ENCODE measurements around the gene BBS2. TPM values are rescaled to one million over a fixed set of nuclear protein-coding genes. Genes with fewer than 3 reads are reported as not detected.

Gene BBS2
- total and polyA plus RNA-seq, 2 of the 4 experiments (the other 2 are of a cell fraction) = 18.6 to 32.3 TPM

GRCh38 chr16:56470666-56471065 is 49.2 kb downstream of the BBS2 start:
- Histone ChIP-seq H3K23ac (ENCODE audit: low read depth, low read length) (no peak overlapping the region), H2AK9ac (replicated peaks; ENCODE audit: low read depth, low read length, poor library complexity) (no peak overlapping the region), H3K18ac (ENCODE audit: low read depth, low read length) (no peak overlapping the region), H3K4me2 (ENCODE audit: low read depth, low read length) (no peak overlapping the region), H3K9me1 (ENCODE audit: insufficient read depth, low read length) (no peaks in the 10 kb centered on the region), H2BK5ac (ENCODE audit: low read depth, low read length, poor library complexity, severe bottlenecking) (no peak overlapping the region), H3K56ac (ENCODE audit: extremely low read depth, insufficient read depth, low read length) (no peak overlapping the region), H2BK15ac (ENCODE audit: low read depth, low read length) (no peak overlapping the region), H3K27me3 (ENCODE audit: control insufficient read depth, insufficient read depth, low read length) (no peaks in the 10 kb centered on the region), H3K4ac (ENCODE audit: low read depth, low read length) (no peak overlapping the region), H3K4me1 (ENCODE audit: control insufficient read depth, insufficient read depth, low read length) (no peaks in the 10 kb centered on the region), H2AK5ac (ENCODE audit: low read depth, low read length) (no peak overlapping the region), H3K27ac (ENCODE audit: insufficient read depth, low read length) (no peak overlapping the region), H4K20me1 (ENCODE audit: insufficient read depth, low read length) (no peaks in the 10 kb centered on the region), H4K8ac (ENCODE audit: low read depth in 2 of 2, low read length in 2 of 2) (no peak overlapping the region), H3K9me3 (ENCODE audit: control insufficient read depth, insufficient read depth, low read length) (no peaks in the 10 kb centered on the region), H3K14ac (replicated peaks; ENCODE audit: low read depth, low read length) (no peak overlapping the region), H3K36me3 (ENCODE audit: control insufficient read depth, insufficient read depth, low read length) (peaks cover 53% of the 10 kb centered on the region), H2AFZ (replicated peaks; ENCODE audit: low read length, poor library complexity) (no peak overlapping the region), H2BK120ac (ENCODE audit: low read depth, low read length) (no peak overlapping the region), H2BK20ac (ENCODE audit: low read depth, low read length) (no peak overlapping the region), H3K4me3 (ENCODE audit: insufficient read depth, low read depth, low read length) (no peak overlapping the region), H3K79me1 (ENCODE audit: low read depth in 1 of 2, low read length in 2 of 2) (peaks cover 3 to 7% of the 10 kb centered on the region in 2 experiments; a peak in 3 of 4 replicates), H4K5ac (ENCODE audit: low read depth, low read length) (no peak overlapping the region), H4K91ac (ENCODE audit: insufficient read depth, low read depth, low read length) (no peak overlapping the region), H3K9ac (ENCODE audit: low read depth, low read length) (no peak overlapping the region)
- dilution Hi-C loops (cut with HindIII; ENCODE audit: low sequenced_read_pairs, unreplicated experiment) (no loop called here), intact Hi-C loops (cut with micrococcal nuclease) (loop anchor here (2.0 kb wide), 1 partner anchor 14 kb away; no protein-coding TSS in a partner anchor), in situ Hi-C loops (cut with MboI; ENCODE audit: low sequenced_read_pairs) (no loop called here)
- POLR2A ChIA-PET (ENCODE audit: unreplicated experiment) = no interaction called here
- no TSS peak for BruUV-seq (replicated peaks)
- no CpG with 5 or more reads among the region's 1 CpG for WGBS, 2 experiments (ENCODE audit: extremely low coverage in 2 of 2, insufficient read length in 1 of 2)
- ATAC-seq (ENCODE audit: low read depth) (no peak), DNase-seq (no peak)
- TF ChIP-seq CTCF (conservative IDR thresholded peaks at IDR 0.05; ENCODE audit: low read depth, low read length) = no peak
- TF ChIP-seq FOS (IDR thresholded peaks at IDR 0.05; ENCODE audit: low read depth, low read length) = no peak
- no peak for TF ChIP-seq POLR2A (IDR thresholded peaks at IDR 0.05; ENCODE audit: low read depth, low read length)
- TF ChIP-seq ELK1 (IDR thresholded peaks at IDR 0.05; ENCODE audit: borderline replicate concordance, low read depth, low read length) = no peak
- no peak for TF ChIP-seq CEBPB (IDR thresholded peaks at IDR 0.05; ENCODE audit: low read depth, low read length)
- TF ChIP-seq RFX5 (IDR thresholded peaks at IDR 0.05; ENCODE audit: low read depth, low read length) = no peak
- no peak for TF ChIP-seq RCOR1 (IDR thresholded peaks at IDR 0.05; ENCODE audit: insufficient replicate concordance, low read length)
- no peak for TF ChIP-seq NFE2L2 (IDR thresholded peaks at IDR 0.05; ENCODE audit: low read depth, low read length)
- no peak for TF ChIP-seq MAFK (IDR thresholded peaks at IDR 0.05; ENCODE audit: low read depth, low read length)
- CTCF ChIA-PET = interaction anchor here (1.0 kb wide), 1 partner anchor 231 kb away, joined by 4 read pairs; no protein-coding TSS in a partner anchor
